GM18870 (cell line): ENCODE data around the gene IMP4.

ENCODE experiments used
- ATAC-seq: cut with Tn5 transposase; IDR thresholded peaks from one replicate; pipeline ENCODE4 v1.9.1; 2021; ENCODE audit warnings: moderate library complexity; ENCODE audit not compliant: unreplicated experiment

The IMP4 gene

GRCh38 chr2:130375291-130376266 lies 32.9 kb downstream of the IMP4 start:
- ATAC-seq: no peak

DNA sequence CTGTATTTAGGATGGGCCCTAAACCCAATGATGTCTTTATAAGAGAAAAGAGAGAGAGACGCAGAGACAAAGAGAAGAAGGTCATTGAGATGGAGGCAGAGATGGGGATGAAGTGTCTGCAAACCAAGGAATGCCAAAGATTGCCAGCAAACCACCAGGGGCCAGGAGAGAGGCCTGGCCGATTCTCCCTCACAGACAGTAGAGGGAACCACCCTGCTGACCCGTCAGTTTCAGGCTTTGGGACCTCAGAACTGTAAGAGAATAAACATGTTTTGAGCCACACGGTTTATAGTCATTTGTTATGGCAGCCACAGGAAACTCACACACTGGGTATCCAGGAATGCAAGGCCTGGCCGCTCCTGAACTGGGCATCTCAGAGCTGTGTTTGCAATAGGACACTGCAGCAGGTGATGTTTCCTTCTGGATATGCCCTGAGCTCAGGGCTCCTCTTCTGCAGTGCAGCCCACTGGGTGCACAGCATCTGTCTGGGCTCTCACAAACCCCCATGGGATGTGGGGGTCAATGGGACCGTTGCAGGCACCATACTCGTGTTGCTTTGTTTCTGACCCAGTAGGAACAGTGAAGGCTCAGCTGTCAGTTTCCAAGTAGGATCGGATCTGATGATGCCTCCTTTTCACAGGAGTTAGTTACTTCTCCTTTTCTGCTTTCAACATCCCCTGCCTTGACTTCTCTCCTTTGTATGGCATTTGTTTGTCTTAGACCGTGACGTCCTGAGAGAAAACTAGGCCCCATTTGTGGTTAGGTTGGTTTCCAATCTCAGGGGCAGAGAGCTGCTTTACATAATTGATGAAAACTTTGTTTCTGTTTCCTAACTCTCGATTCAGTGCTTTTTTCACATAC lies 34.0 kb downstream of the IMP4 start:
- ATAC-seq: peak; percentile 67

DNA sequence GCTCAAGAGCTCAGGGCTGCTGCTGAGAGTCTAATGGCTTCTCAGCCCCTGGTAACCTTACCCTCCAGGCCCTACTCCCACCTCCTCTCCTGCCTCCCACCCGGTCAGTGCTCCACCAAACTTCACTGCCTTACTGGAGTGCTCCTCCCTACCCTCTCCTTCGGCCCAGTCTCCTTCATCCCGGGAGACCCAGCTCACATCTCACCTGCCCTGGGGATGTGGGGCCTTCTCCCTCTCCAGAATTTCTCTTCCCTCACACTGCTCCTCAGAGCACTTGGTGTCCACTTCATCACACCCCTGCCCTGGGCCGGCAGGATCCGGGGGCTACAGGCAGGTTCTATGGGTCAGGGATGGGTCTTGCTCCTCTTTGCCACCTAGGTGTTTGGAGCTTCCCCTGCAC lies 34.8 kb downstream of the IMP4 start:
- no peak for ATAC-seq

GRCh38 chr2:130378206-130378897 lies 35.7 kb downstream of the IMP4 start:
- no peak for ATAC-seq

- ATAC-seq: no peak
These were observed 36.2 kb downstream of the IMP4 start for GRCh38 chr2:130378898-130379214.

- no peak for ATAC-seq
These were observed 37.6 kb downstream of the IMP4 start for GRCh38 chr2:130380096-130380934.

DNA sequence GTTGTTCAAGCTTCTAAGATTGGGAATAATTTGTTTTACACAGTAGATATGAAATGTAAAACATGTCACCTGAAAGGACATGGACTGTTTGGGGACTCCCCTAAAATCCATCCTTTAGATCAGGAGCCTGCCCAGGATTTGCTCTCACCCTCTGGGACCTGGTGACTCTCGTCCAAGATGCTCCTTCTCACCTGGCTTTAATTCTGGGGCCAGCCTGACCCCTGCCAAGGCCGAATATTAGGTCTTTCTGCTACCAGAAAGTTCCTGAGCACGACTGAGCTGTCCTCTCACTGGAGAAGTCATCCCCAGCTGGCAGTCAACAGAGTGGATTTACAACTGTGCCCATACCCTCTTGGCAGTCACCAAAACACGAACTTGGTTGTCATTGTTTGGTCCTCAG lies 38.4 kb downstream of the IMP4 start:
- no peak for ATAC-seq

- ATAC-seq: no peak
These were observed 38.9 kb downstream of the IMP4 start for GRCh38 chr2:130381619-130382018.

- ATAC-seq: no peak
These were observed 39.7 kb downstream of the IMP4 start for GRCh38 chr2:130382313-130382917.

- peak; percentile 66 for ATAC-seq
These were observed 43.0 kb downstream of the IMP4 start for GRCh38 chr2:130385709-130386108.

- no peak for ATAC-seq
These were observed 44.3 kb downstream of the IMP4 start for GRCh38 chr2:130387071-130387400.

GRCh38 chr2:130387804-130388203 lies 45.1 kb downstream of the IMP4 start:
- ATAC-seq: no peak

DNA sequence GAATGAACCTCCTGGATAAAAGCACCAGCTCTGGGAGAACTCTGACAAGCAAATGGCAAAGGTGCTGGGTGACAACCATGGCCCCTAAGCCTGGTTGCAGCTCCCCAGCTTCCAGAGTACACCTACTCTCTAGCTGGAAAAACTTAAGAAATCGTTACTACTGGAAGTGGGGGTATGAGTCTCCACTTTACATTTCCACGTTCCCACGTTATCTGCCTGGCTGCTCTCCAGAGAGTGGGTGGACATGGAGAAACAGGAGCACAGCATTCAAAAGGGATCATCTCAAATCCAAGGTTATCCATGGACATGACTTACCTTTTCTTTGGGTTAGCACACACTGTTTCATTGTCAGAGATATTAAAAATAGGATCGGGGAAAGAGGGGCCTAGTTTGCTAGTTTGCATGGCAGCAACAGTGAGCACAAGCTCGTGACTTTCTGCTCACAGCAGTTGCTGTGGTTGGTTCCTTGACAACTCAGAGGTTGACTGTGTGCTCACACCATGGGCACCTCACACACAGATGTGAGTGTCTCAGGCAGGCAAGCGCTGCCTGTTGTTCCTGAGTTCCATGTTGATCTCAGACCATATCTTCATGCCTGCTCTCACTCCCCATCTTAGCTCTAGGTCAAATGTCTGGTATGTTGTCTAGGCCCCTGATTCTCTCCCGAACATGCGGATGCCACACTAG lies 45.7 kb downstream of the IMP4 start:
- ATAC-seq: no peak

DNA sequence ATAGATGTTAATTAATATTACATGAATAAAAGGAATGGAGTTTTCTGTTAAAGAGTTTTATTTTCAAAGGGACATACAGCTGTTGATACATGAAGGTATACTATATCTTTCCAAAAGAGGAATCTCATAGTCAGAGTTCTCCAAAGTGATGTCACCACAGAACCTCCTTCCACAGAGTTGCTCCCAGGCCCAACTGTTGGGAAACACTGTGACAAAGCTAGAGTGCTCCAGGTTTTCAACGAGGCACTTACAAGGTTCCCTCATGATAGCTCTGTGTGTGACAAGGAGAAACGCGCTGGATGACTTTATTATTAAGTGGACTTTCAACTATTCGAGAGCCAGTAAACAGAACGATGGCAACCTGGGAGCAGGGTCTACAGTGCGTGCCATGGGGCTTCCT lies 46.7 kb downstream of the IMP4 start:
- ATAC-seq: no peak

DNA sequence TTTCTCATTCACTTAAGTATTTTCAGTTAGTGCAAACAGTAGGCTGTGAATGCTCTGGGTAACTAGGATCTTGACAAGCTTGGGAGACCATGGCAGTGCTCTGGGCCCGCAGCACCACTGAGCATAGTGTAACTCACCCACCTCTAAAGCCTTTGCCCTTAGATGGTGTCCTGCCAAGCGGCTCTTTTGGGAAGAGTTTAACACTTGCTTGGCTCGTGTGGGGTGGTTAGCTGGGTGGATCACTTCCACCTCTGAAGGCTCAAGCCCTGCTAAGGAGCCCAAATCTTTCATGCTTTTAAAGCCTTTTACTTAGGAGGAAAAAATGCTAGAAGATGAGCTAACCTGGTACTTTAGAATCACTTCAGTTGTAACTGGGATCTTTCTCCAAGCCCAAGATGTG lies 47.1 kb downstream of the IMP4 start:
- ATAC-seq: no peak

GRCh38 chr2:130390460-130391057 lies 47.9 kb downstream of the IMP4 start:
- ATAC-seq: peak; percentile 1

GRCh38 chr2:130391058-130391871 lies 48.6 kb downstream of the IMP4 start:
- ATAC-seq: peak; percentile 71
